ENCODE data around the gene RBM3.

DNA sequence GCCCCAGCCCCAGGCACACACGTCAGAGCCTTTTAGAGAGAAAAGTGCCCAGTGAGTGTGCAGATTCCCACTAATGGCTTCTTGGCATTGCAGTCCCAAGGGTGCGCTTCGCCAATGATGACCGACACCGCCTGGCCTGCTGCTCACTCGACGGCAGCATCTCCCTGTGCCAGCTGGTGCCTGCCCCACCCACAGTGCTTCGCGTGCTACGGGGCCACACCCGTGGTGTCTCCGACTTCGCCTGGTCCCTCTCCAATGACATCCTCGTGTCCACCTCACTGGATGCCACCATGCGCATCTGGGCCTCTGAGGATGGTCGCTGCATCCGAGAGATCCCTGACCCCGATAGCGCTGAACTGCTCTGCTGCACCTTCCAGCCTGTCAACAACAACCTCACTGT is 25.9 kb downstream of the RBM3 start:
- TF ChIP-seq SIN3A (IDR thresholded peaks at IDR 0.05; ENCODE audit: borderline replicate concordance, low read depth, low read length): no peak
- TF ChIP-seq EZH2phosphoT487 (IDR thresholded peaks at IDR 0.05; ENCODE audit: borderline replicate concordance, low read depth): no peak
- no peak for TF ChIP-seq RFX5 (IDR thresholded peaks at IDR 0.05; ENCODE audit: low read length)
- TF ChIP-seq, protein P1, sequence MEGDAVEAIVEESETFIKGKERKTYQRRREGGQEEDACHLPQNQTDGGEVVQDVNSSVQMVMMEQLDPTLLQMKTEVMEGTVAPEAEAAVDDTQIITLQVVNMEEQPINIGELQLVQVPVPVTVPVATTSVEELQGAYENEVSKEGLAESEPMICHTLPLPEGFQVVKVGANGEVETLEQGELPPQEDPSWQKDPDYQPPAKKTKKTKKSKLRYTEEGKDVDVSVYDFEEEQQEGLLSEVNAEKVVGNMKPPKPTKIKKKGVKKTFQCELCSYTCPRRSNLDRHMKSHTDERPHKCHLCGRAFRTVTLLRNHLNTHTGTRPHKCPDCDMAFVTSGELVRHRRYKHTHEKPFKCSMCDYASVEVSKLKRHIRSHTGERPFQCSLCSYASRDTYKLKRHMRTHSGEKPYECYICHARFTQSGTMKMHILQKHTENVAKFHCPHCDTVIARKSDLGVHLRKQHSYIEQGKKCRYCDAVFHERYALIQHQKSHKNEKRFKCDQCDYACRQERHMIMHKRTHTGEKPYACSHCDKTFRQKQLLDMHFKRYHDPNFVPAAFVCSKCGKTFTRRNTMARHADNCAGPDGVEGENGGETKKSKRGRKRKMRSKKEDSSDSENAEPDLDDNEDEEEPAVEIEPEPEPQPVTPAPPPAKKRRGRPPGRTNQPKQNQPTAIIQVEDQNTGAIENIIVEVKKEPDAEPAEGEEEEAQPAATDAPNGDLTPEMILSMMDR (IDR thresholded peaks at IDR 0.05): no peak
- no peak for TF ChIP-seq REST (IDR thresholded peaks at IDR 0.05; ENCODE audit: low read depth, low read length)
- no peak for TF ChIP-seq CHD2 (IDR thresholded peaks at IDR 0.05; ENCODE audit: low read length, partially characterized antibody)
- no peak for TF ChIP-seq NFIC (IDR thresholded peaks at IDR 0.05; ENCODE audit: borderline replicate concordance)
- no peak for TF ChIP-seq RAD21 (IDR thresholded peaks at IDR 0.05; ENCODE audit: low read length)
- no peak for TF ChIP-seq GABPA (IDR thresholded peaks at IDR 0.05; ENCODE audit: low read depth)
- TF ChIP-seq, protein P2, sequence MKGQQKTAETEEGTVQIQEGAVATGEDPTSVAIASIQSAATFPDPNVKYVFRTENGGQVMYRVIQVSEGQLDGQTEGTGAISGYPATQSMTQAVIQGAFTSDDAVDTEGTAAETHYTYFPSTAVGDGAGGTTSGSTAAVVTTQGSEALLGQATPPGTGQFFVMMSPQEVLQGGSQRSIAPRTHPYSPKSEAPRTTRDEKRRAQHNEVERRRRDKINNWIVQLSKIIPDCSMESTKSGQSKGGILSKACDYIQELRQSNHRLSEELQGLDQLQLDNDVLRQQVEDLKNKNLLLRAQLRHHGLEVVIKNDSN (IDR thresholded peaks at IDR 0.05; ENCODE audit: borderline replicate concordance, low read depth): no peak
- TF ChIP-seq POLR2AphosphoS5 (IDR thresholded peaks at IDR 0.05; ENCODE audit: low read depth, low read length): no peak
- TF ChIP-seq, protein P3, sequence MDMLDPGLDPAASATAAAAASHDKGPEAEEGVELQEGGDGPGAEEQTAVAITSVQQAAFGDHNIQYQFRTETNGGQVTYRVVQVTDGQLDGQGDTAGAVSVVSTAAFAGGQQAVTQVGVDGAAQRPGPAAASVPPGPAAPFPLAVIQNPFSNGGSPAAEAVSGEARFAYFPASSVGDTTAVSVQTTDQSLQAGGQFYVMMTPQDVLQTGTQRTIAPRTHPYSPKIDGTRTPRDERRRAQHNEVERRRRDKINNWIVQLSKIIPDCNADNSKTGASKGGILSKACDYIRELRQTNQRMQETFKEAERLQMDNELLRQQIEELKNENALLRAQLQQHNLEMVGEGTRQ (IDR thresholded peaks at IDR 0.05; ENCODE audit: borderline replicate concordance, low read depth, low read length): no peak

All from SK-N-SH (cell line).